NCI-H1417 (cell line): Measurements from ENCODE around the gene TNPO1.
"Not testable (repeated sequence)": the region's sequence is repeated elsewhere in the genome, so short reads cannot be mapped to it uniquely, and the experiment has no call there.

ENCODE experiments used
- DNase-seq, 3 experiments: peaks; one replicate each; lab custom pipeline; 2025; lab: John Stamatoyannopoulos, UW

TNPO1 gene

GRCh38 chr5:72934953-72935725 is 118.7 kb downstream of the TNPO1 start:
- DNase-seq, result not testable (repeated sequence)

- no peak for DNase-seq
Measured at GRCh38 chr5:72936893-72937292, 120.4 kb downstream of the TNPO1 start.

- DNase-seq, result no peak
Measured at GRCh38 chr5:72937517-72938061, 121.1 kb downstream of the TNPO1 start.

GRCh38 chr5:72938206-72938605 is 121.7 kb downstream of the TNPO1 start:
- no peak for DNase-seq

GRCh38 chr5:72940082-72940481 is 123.6 kb downstream of the TNPO1 start:
- no peak for DNase-seq

- no peak for DNase-seq
Measured at GRCh38 chr5:72943307-72943706, 126.8 kb downstream of the TNPO1 start.

- no peak for DNase-seq
Measured at GRCh38 chr5:72947498-72947897, 131.0 kb downstream of the TNPO1 start.

GRCh38 chr5:72949481-72949880 is 133.0 kb downstream of the TNPO1 start:
- no peak for DNase-seq

GRCh38 chr5:72951671-72952468 is 135.4 kb downstream of the TNPO1 start:
- DNase-seq, result peak in 1 of 3 experiments; percentile 17

- DNase-seq, result no peak
Measured at GRCh38 chr5:72954389-72954788, 137.9 kb downstream of the TNPO1 start.

- DNase-seq, result no peak
Measured at GRCh38 chr5:72955143-72955767, 138.8 kb downstream of the TNPO1 start.

- DNase-seq, result peak; percentile 92 to 98 (median 95)
Measured at GRCh38 chr5:72955768-72956323, 139.4 kb downstream of the TNPO1 start, which contains the start of gene FCHO2. Gene FCHO2 (plus strand): TSS chr5:72956041. CDS start chr5:72956097, 56 bp downstream.

- DNase-seq, result peak; percentile 55 to 69 (median 64)
Measured at GRCh38 chr5:72956324-72957140, 140.1 kb downstream of the TNPO1 start.

GRCh38 chr5:72957337-72957736 is 140.9 kb downstream of the TNPO1 start:
- DNase-seq, result no peak

GRCh38 chr5:72959257-72959656 is 142.8 kb downstream of the TNPO1 start:
- DNase-seq, result no peak
